GM12872 (cell line): ENCODE results near the gene PLOD2.

ENCODE experiments used
- TF ChIP-seq, protein P1 (sequence below): IDR thresholded peaks from 3 replicates; pipeline ENCODE4 v1.5.1; 2011; ENCODE audit warnings: low read depth, mild to moderate bottlenecking, low read length, moderate library complexity; ENCODE audit not compliant: insufficient read depth

The PLOD2 gene

DNA sequence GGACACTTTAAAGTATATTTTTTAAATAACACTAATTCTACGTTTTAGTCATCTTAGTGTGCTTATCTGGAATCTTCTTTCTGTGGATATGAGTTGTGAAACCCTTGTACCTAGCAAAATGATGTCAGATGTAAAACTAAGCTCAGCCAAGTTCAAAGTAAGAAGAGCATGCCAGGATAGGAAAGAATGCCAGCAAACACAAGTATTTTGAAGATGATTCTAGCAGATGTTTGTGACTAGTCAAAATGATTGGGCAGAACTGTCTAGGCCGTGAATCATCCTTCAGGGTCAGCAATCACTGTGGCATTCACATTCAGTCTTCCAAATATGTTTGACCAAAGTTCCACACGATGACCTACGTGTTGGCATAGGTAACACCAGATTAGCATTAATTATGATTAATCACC lies 5.4 kb upstream of the PLOD2 start:
- TF ChIP-seq, protein P1, sequence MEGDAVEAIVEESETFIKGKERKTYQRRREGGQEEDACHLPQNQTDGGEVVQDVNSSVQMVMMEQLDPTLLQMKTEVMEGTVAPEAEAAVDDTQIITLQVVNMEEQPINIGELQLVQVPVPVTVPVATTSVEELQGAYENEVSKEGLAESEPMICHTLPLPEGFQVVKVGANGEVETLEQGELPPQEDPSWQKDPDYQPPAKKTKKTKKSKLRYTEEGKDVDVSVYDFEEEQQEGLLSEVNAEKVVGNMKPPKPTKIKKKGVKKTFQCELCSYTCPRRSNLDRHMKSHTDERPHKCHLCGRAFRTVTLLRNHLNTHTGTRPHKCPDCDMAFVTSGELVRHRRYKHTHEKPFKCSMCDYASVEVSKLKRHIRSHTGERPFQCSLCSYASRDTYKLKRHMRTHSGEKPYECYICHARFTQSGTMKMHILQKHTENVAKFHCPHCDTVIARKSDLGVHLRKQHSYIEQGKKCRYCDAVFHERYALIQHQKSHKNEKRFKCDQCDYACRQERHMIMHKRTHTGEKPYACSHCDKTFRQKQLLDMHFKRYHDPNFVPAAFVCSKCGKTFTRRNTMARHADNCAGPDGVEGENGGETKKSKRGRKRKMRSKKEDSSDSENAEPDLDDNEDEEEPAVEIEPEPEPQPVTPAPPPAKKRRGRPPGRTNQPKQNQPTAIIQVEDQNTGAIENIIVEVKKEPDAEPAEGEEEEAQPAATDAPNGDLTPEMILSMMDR, result no peak

DNA sequence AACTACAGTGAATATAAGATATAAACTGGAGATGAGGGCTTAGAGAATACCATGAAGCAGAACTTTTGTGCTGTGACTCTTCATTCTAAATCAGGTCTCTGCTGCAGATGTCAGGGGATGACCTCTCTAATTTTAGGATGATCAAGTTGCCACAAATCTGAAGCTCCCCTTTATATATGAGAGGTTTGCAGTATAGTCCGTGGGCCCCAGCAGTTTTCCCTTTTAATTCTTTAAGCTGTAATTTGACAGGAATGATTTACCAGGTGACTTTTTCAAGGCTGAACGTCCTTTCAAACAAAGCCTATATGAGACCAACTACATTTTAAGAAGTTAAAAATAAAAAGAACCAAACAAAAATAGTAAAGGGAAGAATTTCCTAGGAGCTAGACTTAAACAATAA lies 4.9 kb upstream of the PLOD2 start:
- TF ChIP-seq, protein P1, result no peak

DNA sequence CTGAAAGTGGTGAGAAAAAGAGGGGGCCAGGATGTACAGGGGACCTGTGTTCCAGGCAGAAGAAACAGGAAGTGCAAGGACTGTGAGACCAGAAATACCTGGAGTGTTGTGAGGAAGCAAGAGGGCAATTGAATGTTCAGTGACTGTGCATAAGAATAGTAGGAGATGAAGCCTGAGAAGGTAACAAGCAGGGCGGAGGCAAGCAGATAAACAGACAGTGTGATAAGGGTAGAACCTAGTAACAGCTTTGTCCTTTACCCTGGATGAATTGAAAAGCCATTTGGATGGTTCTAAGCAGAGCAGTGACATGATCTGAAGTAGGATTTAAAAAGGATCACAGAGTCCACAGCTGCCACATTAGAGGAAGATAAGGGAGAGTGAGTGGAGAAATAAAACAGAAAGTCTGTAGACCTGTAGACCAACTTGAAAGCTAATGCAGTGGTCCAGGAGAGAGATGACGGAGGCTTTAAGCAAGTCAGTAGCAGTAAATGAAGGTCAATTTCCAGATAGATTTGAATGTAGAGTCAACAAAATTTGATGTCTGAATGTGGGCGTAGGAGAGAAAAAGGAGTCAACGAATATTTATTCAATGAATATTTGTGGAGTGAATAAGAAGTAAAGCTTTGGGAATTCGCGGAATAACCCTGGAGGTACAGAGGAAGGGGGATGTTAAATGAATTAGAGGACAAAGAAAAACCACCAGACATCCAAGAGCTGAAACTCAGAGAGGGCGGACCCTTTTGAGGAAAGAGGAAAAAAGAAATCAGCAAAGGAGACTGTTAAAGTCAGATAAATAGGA lies 4.2 kb upstream of the PLOD2 start:
- TF ChIP-seq, protein P1, result no peak

DNA sequence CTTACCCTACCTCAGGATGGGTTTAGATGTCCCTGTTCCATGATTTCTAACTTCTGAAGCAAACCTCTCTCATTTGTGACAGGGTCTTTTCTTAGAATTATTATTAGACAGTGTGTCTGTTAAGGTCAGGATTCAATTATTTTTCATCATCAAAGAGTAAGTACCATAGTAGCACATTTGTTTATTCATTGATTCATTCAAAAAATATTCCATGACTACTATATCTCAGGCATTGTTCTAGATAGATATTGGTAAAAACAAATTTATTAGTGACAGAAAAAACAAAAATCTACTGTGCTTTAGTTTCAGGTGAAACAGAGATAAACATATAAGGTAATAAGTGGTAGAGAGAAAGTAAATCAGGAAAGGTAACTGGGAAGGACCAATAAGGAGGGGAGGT lies 3.5 kb upstream of the PLOD2 start:
- TF ChIP-seq, protein P1, result no peak

DNA sequence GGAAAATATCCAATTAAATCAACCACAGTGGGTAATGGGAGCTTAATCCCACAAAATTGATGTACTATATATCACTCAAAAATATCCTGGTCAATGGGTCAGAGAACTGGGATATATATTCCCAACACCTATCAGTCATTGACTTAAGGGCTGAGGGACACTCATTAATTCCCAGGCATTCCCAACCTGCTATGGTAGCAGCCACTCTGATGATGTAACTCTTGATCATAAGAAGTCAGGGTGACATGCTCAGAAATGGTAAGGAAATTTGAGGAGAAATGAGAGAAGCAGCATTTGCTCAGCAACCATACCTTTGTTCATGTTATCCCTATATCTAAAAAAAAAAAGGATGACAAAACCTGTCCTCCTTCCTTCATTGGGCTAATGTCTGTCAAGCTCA lies 3.1 kb upstream of the PLOD2 start:
- TF ChIP-seq, protein P1, result no peak

DNA sequence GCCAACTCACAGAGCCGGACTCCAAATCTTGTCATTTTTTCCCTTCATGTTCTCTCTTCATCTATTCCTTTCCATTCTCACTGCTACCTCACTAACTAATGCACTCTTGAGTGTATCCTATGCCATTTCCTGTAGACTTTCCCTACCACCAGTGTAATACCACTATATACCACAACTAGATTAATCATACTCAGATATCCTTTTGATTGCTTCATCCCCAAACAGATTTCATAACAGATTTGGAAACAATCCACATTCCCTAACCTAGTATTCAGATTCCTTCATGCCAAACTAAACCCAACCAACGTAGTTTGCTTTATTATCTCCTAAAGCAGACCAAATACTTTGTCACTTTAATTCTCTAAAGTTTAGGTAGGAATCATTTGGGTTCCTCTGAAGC lies 2.6 kb upstream of the PLOD2 start:
- TF ChIP-seq, protein P1, result no peak

DNA sequence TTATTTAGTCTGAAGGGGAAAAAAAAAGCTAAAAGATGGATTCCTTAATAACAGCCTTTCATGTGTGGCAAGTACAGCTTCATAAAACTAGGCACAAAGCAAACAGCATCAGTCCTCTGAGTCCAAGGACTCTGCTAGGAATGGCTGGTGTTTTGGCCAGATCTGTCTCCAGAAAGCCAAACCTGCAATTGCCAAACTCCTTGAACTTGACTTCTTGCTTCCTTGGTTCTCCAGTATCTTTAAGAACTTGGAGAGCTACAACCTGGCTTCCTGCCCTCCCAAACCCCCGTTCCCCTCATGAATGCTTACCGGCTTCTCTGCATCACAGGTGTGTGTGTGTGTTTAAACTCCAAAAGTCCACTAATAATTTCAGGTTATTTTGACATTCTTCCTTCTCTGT lies 1.6 kb upstream of the PLOD2 start:
- TF ChIP-seq, protein P1, result no peak
